Mesodermal cell (in vitro differentiated cells): Measurements from ENCODE around the gene TMEM86B.
A peak's percentile ranks its signal among the peaks of the same experiment; 100 is the strongest.
"Not testable (repeated sequence)": the region's sequence is repeated elsewhere in the genome, so short reads cannot be mapped to it uniquely, and the experiment has no call there.

Experiments used
- H3K27ac ChIP-seq: 2 replicates; pipeline ENCODE4 v1.7.0; 2013; ENCODE audit warnings: mild to moderate bottlenecking, low read depth, low read length, moderate library complexity; ENCODE audit not compliant: severe bottlenecking
- H3K36me3 ChIP-seq: 2 replicates; pipeline ENCODE4 v1.7.1; 2013; ENCODE audit warnings: mild to moderate bottlenecking, low read length, moderate library complexity; ENCODE audit not compliant: control insufficient read depth, insufficient read depth
- H3K4me1 ChIP-seq: one replicate; pipeline ENCODE4 v1.7.1; 2013; ENCODE audit warnings: mild to moderate bottlenecking, low read length; ENCODE audit not compliant: insufficient read depth, control insufficient read depth, poor library complexity, severe bottlenecking
- H3K4me3 ChIP-seq: 2 replicates; pipeline ENCODE4 v1.7.0; 2013; ENCODE audit warnings: low read length, control low read depth, mild to moderate bottlenecking; ENCODE audit not compliant: insufficient read depth, poor library complexity, severe bottlenecking; ENCODE audit errors: extremely low read depth
- H3K9me3 ChIP-seq: 2 replicates; pipeline ENCODE4 v1.7.1; 2013; ENCODE audit warnings: mild to moderate bottlenecking, low read length, moderate library complexity; ENCODE audit not compliant: control insufficient read depth
- whole genome bisulfite sequencing, 2 experiments: methylation state at CpG; one replicate each; pipeline ENCODE4 v1.1.5; 2013; ENCODE audit warnings: missing lambda C conversion rate in 2 of 2; ENCODE audit not compliant: insufficient coverage in 2 of 2; 5-methylcytosine and 5-hydroxymethylcytosine counted together

TMEM86B gene

DNA sequence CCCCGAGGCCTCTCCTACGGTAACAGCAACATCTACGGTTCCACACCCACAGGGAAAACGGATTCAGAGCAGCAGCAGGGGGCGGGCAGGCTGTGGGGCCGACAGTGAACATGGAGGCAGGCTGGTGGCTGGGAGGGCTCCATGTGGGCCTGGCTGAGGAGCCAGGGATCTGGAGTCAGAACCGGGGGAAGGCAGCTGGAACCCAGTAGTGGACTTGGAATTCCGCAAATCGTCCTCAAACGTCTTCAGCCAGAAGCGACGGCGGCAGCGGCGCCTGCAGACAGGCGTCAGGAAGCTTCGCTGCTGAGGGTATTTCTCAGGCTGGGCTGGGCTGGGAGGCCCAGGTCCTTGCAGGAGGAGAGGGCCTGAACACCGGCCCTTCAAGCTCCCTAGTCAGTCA lies 1.8 kb downstream of the TMEM86B start:
- WGBS, 2 experiments, result 87 to 88% methylated on average over 17 to 18 of the region's 18 CpGs
- Histone ChIP-seq H3K36me3 (peaks cover 43% of the 10 kb centered on the region), H3K9me3 (no peaks in the 10 kb centered on the region), H3K27ac (no peak overlapping the region), H3K4me1 (no peaks in the 10 kb centered on the region), H3K4me3 (no peak overlapping the region)

DNA sequence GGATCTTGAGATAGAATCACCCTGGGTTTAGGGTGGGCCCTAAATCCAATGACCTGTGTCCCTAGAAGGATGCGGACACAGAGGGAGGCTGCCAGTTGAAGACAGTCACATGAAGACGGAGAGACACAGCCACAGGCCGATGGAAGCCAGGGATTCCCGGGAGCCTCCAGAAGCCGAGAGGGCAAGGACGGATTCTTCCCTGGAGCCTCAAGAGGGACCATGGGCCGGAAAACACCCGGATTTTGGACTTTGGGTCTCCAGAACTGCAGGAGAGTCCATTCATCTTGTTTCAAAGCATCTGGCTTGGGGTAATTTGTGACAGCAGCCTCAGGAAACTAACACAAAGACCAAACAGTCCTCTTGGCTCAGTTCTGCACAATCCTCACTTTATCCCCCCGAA lies 2.3 kb downstream of the TMEM86B start:
- H3K27ac ChIP-seq, result no peak overlapping the region
- H3K4me1 ChIP-seq, result no peaks in the 10 kb centered on the region
- peaks cover 39% of the 10 kb centered on the region for H3K36me3 ChIP-seq
- no peaks in the 10 kb centered on the region for H3K9me3 ChIP-seq
- H3K4me3 ChIP-seq, result no peak overlapping the region
- WGBS, 2 experiments, result 95 to 96% methylated on average over 9 of the region's 9 CpGs

DNA sequence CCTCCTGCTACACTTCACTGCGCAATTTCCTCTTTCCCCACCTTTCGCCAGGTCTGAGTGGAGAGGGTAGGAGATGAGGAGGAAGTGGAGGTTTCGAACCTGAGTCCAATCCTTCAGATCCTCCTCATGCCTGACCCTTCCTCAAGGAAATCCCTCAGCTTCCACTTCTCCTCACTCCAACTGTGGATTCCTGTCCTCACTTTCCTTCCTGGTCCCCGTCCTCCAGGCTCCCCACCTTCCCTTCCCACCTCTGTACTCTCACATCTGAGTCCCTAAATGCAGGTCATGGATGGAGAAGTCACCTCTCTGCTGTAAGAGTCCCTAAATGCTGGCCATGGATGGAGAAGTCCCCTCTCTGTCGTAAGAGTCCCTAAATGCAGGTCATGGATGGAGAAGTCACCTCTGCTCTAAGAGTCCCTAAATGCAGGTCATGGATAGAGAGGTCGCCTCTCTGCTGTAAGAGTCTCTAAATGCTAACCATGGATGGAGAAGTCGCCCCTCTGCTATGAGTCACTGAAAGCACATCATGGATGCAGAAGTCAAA lies 3.1 kb downstream of the TMEM86B start:
- H3K4me1 ChIP-seq, result no peaks in the 10 kb centered on the region
- WGBS, 2 experiments, result 90 to 92% methylated on average over 3 to 5 of the region's 7 CpGs
- no peaks in the 10 kb centered on the region for H3K9me3 ChIP-seq
- H3K4me3 ChIP-seq, result no peak overlapping the region
- no peak overlapping the region for H3K27ac ChIP-seq
- H3K36me3 ChIP-seq, result peaks cover 36% of the 10 kb centered on the region

DNA sequence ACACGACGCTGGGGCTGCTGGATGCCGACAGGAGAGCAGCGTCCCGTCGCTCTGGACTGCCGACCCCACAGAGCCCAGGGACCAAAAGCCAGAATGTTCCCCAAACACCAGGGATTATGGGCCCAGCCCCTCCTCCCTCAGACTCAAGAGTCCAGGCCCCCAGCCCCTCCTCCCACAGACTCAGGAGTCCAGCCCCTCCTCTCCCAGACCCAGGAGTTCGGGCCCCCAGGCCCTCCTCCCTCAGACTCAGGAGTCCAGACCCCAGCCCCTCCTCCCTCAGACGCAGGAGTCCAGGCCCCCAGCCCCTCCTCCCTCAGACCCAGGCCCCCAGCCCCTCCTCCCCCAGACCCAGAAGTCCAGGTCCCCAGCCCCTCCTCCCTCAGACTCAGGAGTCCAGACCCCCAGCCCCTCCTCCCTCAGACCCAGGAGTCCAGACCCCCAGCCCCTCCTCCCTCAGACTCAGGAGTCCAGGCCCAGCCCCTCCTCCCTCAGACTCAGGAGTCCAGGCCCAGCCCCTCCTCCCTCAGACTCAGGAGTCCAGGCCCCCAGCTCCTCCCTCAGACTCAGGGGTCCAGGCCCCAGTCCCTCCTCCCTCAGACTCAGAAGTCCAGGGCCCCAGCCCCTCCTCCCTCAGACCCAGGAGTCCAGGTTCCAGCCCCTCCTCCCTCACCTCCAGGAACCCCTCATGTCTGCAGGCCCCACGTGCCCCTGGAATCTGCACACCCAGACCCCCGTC lies 3.7 kb downstream of the TMEM86B start:
- not testable (repeated sequence) for H3K4me3 ChIP-seq, H3K27ac ChIP-seq, H3K9me3 ChIP-seq, H3K4me1 ChIP-seq
- H3K36me3 ChIP-seq, result peaks cover 32% of the 10 kb centered on the region
- 73 to 85% methylated on average over 2 to 4 of the region's 11 CpGs for WGBS, 2 experiments

DNA sequence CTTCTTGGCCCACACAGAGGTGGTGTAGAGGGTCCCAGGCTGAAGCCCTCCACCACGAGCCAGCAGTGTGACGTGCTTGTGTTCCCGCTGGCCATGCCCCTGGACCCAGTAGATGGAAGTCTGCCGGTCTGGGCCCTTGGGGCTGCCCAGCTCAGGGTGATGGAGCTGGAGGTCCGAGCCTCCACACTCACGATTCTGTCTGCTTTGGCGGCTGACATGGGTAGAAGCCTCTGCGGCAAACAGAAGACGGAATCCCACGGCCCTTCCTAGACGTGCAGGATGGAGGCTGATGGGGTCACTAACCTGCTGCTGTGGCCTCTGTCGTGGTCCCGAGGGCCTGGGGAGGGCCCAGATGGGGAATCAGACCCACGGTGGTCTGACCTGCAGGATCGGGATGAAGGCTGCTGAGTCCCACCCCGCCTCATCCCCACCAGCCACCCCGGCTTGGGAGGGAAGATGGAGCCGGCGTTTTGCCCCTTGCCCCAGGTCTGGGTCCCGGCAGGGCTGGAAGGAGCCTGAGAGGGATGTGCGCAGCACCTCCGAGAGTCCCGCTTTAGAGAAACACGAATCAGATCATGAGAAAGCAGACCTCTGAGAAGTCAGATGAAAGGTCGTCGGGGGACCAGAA lies 4.4 kb downstream of the TMEM86B start:
- no peak overlapping the region for H3K4me3 ChIP-seq
- 92 to 94% methylated on average over 25 to 26 of the region's 26 CpGs for WGBS, 2 experiments
- peaks cover 25% of the 10 kb centered on the region for H3K36me3 ChIP-seq
- no peaks in the 10 kb centered on the region for H3K9me3 ChIP-seq
- H3K4me1 ChIP-seq, result no peaks in the 10 kb centered on the region
- no peak overlapping the region for H3K27ac ChIP-seq

DNA sequence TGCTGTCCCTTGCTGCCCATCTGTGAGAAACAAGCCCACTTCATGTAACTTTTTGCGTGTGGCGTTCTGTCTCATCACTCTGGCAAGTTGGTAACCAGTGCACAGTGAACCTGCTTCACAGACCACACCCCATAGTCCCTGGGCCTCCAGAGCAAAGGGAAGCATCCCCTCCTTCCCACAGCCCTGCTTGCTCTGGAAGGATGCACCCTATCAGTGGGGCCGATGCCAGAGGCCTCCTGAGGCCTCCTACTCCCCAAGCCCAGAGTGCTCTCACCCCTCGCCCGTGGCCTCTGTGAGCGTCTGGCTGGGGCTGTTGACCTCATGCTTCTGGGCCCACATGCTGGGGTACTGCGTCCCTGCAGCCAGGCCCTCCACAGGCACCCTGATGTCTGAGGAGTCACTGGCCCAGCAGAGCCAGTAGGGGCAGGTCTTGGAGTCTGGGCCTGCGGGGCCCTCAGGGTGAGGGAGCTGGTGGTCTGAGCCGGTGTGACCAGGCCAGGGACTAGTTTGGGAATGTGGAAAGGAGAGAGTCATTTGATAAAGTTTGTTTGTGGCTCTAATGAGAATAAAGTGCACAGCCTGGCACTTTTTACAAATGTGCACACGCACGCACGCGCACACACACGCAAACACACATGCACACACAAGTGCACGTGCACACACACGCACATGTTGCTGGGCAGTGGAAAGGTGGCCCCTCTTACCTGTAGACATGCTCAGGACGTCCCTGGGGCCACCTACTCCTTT lies 5.1 kb downstream of the TMEM86B start:
- Histone ChIP-seq H3K4me1 (no peaks in the 10 kb centered on the region), H3K9me3 (no peaks in the 10 kb centered on the region), H3K4me3 (no peak overlapping the region), H3K36me3 (peaks cover 19% of the 10 kb centered on the region), H3K27ac (no peak overlapping the region)
- WGBS, 2 experiments, result 95 to 98% methylated on average over 17 of the region's 17 CpGs

DNA sequence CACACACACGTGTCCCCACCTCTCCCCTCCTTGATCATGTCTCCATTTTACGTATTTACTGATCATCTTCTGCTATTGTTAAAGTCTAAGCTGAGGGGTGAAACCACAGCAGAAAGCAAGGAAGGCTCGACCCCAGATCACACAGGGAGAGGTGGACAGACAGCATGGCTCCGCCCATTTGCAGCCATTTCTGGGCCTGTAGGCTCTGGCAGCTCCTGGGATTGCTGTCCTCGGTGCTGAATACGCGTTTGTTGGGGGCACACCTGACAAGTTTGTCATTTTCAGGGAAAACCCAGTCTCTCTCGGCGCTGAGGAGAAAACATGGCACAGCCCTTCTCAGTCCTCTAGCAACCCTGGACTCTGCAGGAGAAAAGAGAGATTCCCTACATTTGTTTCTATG lies 8.0 kb downstream of the TMEM86B start:
- Histone ChIP-seq H3K27ac (no peak overlapping the region), H3K9me3 (no peaks in the 10 kb centered on the region), H3K4me1 (peaks cover 5% of the 10 kb centered on the region), H3K36me3 (no peaks in the 10 kb centered on the region), H3K4me3 (no peak overlapping the region)
- 82 to 84% methylated on average over 5 to 7 of the region's 9 CpGs for WGBS, 2 experiments

DNA sequence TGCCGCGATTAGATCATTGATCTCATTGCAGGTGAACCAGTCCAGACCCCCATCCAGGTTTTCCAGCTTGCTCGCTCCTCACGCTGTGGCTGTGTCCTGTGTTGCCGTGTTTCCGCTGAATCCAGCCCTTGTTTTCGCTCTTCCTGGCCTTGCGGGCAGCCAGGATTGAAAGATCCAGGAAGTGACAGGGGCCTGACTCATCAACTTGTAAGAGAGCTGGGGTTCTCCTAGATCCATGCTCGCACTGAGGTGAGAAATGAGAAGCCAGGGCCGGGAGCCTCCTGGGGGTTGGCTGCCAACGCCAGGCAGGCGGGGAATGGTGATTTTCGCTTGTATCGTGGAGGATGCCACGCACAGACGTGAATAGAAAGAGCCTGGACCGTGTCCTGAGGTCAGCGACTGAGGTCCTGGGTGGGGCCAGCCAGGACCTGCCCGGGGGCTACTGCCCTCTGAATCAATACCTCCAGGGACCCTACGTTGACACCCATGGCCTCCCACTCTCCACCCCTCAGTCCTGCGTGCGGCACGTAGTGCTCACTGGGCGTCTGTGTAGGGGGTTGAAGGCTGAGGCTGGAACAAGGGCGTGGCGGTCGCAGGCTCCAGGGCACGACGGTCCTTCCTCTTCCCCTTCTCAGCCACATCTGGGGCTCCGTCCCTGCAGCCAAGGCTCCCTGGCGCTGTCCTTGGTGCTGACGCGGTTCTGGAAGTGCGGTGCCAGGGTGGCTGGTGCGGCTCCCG lies 11.9 kb downstream of the TMEM86B start:
- peaks cover 12% of the 10 kb centered on the region for H3K9me3 ChIP-seq
- H3K4me3 ChIP-seq, result peak overlapping the region; percentile 40
- peak overlapping the region; percentile 92 for H3K27ac ChIP-seq
- no peaks in the 10 kb centered on the region for H3K36me3 ChIP-seq
- WGBS, 2 experiments, result 3 to 5% methylated on average over 20 to 23 of the region's 36 CpGs
- peaks cover 5% of the 10 kb centered on the region for H3K4me1 ChIP-seq

DNA sequence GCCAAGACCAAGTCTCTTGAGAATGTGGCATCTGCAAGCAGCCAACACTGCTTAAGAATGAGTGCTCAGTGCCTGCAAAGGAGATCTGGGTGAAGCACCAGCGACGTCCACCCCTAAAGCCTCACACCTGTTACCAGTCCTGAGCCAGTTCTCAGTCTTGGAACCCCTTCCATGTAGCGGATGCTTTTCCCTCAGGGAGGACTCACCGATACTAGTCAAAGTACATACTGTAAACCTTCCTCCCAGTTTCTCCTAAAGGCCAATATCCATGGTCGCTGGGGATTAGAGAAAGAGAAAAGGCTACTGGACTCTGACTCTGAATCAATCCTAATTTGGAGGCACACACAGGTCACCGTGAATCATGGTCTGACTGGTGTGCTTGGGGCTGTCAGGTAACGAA lies 15.0 kb downstream of the TMEM86B start:
- Histone ChIP-seq H3K4me3 (no peak overlapping the region), H3K9me3 (peaks cover 12% of the 10 kb centered on the region), H3K27ac (no peak overlapping the region), H3K4me1 (peaks cover 16% of the 10 kb centered on the region), H3K36me3 (no peaks in the 10 kb centered on the region)
- 93% methylated on average over 5 to 6 of the region's 7 CpGs for WGBS, 2 experiments

DNA sequence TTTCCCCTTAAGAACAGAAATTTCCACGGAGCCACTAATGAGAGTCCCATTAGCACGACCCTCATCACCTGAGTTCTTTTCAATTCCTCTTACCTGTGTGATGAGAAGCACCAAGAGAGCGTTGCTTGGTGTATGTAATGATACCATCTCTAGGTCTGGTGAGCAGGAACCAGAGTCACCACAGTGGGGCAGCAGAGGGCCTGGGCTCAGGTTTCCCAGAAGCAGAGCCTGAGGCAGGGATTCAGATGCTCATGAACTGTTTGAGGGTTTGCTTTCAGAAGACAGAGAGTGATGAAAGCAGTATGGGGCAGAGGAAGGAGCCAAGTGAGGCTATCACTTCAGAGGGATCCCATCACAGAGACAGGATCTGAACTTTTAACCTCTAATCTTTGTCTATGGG lies 16.1 kb downstream of the TMEM86B start:
- Histone ChIP-seq H3K9me3 (peaks cover 12% of the 10 kb centered on the region), H3K4me1 (peaks cover 16% of the 10 kb centered on the region), H3K27ac (no peak overlapping the region), H3K36me3 (no peaks in the 10 kb centered on the region), H3K4me3 (no peak overlapping the region)
- 71% methylated on average over 1 of the region's 3 CpGs; no CpG with 5 or more reads in 1 of the 2 experiments for WGBS, 2 experiments
